GM21360 (cell line): Measurements from ENCODE around the gene CHD6.

Source experiments
- ATAC-seq: cut with Tn5 transposase; IDR thresholded peaks from one replicate; pipeline ENCODE4 v1.9.1; 2021; ENCODE audit warnings: mild to moderate bottlenecking, moderate library complexity; ENCODE audit not compliant: unreplicated experiment

The CHD6 gene

DNA sequence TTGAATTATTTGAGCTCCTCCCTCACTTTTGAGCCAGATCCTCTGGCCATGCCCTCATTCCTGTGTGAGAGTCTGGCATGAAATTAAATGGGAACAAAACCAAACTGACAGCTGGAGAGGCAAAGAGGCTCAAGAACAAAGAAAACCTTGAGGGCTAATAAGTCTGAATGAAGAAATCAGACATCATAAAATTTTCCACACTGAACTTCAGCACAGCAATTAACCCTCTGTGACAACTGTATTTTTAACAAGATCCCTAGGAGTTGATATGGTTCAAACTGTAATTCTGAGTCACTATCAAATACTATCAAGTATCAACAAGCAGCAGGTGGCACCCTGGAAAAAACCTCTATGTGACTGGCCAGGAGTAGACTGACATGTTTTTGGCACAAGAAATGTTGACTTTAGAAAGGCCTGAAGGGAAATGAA lies 142.2 kb downstream of the CHD6 start:
- ATAC-seq = no peak

DNA sequence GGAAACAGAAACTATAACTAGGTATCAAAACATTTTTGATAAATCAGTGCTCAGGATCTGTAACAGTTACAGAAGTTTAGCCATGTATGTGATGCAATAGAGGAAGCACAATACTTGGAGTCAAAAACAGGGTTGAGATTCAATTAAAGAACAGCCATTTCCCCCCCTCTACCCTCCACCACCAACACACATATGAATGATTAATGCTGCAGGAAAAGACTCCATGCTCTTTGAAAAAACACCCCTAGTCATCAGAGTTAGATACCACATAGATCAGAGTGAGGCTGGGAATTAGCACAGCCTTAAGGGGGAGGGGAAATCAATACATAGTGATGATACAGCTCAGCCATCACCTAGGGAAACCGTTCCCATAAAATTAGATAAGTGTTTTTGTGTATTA lies 142.7 kb downstream of the CHD6 start:
- no peak for ATAC-seq

DNA sequence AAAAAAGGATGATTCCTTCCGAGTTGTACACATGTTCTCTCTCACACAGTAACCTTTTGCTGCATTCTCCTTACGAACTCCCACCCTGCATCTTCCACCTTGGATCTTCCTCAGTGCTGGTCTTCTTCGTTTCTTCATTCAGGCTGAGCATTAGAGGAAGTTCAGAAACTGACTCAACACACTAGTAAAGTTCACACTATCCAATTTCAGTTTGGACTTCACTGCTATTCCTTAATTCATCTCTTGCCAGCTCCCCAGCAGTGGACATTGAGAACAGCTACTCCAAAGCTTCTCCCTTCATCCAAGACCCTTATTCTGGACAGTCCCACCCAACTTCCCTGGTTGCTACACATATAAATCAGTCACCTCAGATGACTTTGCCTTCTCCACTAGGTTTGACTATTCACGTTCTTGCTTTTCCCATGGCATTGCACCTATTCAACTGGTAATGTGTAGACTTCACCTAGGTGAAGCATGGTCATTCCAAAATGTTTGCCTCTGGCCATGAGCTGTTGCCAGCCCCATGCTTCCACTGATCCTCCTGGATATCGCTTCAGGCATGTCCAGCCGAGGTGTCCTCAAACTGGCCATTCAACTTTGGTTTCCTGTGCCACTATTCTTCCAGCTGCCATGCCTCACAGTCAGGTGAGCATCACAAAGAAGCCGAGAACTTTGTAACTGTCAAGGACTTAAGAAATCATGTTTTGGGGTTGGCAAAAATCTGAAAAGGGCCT lies 147.6 kb downstream of the CHD6 start:
- ATAC-seq = no peak

DNA sequence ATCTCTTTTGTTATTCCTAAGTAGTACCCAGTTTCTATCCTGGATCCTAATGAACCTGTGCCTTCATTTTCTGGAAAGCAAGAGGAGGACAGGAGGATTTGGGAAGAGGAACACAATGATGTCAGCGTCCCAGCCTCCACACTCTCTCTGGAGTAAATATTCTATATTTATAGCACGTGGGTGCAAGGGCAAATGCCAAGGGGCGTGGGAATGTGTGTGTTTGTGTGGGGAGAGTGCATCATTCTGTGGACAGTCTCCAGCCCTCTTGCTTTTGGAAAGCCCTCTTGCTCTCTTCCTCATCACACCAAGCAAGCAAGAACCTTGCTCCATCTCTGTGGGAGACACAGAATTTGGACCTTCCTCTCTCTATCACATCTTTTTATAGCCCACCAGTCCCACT lies 148.3 kb downstream of the CHD6 start:
- ATAC-seq = no peak

DNA sequence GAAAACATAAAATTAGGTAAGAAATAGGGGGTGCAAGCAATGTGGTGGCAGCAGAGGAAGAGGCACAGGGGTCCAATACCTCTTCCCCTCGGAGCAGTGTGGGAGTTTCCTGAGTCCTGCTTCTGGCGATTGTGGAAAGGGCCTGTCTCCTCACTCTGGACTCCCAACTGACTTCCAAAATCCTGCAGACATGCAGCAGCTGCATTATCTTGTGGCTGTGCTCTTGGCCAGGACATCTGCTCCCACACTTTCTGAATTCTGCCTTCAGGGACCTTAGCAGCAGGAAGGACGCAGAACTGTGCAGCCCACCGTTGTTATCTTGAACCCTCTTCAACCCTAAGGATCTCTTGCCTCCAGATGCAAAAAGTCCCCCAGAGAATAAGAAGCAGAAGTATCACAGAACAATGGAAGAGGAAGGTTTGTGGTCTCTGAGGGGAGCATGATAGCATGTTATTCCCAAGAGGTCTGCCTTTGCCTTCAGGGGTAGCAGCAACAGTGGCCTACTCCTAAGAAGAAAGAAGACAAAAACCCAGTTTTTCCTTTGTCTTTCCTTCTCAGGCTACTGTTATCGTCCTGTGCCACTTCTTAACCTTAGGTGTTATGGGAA lies 149.1 kb downstream of the CHD6 start:
- no peak for ATAC-seq

DNA sequence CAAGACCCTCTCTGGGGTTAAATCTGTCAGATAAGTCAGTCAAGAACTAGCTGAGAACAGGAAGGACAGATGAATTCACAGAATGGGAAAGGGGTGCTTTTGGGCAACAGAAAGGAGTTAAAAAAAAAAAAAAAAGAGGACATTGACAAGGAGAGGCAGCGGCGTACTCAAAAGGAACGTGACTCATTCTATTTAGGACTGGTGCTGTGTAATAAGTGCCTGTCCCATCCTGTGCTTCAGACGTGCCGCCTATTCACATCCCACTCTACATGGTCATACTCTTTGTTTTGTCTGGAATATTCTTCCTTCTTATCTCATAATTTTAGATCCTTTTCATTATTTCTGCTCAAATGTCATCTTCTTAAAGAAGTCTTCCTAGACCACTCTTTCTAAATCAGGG lies 150.5 kb downstream of the CHD6 start:
- ATAC-seq = no peak

DNA sequence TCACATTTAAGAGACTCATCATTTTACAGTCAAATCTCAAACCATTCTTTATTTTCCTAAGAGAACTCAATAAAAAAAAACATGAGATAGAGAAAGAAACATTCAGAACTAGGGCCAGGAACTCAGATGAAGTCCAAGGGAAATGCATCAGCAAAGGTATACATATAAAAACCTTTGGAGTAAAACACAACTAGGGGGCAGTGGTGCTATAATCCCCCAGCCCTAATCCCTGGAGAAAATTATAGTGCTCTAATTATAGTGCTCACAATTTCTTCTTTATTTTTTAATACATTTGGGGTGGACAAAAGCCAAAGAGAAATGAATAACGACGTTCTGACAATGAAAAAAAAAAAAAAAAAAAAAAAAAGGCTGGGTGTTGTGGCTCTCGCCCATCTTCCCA lies 151.0 kb downstream of the CHD6 start:
- ATAC-seq = no peak

DNA sequence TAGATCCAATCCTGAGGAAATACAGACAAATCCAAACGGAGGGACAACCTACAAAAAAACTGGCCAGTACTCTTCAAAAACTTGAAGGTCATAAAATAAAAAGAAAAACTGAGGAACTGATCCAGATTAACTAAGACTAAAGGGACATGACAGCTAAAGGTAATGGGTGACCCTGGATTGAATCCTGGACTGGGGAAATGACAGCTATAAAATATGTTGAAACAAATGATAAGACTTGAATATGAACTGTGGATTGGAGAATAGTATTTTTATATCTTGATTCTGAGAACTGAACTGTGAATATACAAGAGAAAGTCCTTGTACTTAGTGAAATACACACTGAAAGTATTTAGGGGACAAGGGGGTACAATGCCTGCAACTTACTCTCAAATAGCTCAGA lies 154.6 kb downstream of the CHD6 start:
- ATAC-seq = no peak

DNA sequence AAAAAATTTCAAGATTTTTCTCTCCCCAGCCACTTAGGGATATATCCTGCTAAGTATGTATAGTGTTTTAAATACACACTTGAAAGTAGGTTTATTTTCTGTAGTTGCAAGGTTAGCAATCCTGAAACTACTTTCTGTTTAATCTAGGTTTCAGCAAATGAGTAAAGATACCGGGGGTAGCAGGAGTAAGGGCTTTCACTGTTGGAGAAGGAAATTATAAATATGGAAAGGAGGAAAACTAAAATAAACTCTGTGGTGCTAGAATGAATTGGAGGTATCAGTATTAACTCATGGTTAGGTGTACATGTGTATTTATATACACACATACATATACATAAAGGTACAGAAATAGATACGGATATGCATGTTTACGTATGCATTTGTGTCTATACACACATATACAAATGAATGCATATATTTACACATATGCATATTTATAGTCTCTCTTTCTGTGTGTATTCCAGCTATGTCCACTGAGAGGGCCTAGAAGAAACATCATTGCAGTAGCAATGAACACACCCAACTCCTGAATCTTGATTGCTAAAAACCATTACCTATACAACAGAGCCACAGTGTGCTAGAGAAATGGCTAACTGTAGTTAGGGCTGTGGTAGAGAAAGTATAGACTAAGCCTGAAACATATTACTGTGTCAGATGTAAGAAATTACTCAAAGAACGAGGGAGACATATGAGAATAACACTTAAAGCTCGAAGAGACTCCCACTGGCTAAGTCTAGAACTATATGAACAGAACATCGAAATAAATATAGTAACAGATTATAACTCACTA lies 155.6 kb downstream of the CHD6 start:
- peak; percentile 71 for ATAC-seq

DNA sequence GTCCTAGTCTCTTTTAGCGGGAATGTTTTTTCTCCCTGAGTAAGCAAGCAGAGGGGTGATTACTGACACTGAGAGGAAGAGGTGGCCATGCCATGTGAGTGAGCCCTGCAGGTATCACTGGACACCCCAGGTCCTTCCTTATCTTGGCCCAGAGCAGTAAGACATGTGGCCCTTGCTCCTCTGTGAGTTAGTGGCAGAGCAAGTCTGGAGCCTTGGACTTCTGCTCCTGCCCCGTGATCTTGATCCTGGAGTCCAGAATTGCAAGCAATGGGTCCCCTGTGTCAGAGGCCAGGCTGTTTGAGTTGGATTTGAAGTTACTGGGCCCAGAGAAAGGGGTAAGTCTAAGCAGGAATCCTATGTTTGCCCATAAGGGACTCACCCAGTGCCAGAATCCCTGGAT lies 159.4 kb downstream of the CHD6 start:
- no peak for ATAC-seq

DNA sequence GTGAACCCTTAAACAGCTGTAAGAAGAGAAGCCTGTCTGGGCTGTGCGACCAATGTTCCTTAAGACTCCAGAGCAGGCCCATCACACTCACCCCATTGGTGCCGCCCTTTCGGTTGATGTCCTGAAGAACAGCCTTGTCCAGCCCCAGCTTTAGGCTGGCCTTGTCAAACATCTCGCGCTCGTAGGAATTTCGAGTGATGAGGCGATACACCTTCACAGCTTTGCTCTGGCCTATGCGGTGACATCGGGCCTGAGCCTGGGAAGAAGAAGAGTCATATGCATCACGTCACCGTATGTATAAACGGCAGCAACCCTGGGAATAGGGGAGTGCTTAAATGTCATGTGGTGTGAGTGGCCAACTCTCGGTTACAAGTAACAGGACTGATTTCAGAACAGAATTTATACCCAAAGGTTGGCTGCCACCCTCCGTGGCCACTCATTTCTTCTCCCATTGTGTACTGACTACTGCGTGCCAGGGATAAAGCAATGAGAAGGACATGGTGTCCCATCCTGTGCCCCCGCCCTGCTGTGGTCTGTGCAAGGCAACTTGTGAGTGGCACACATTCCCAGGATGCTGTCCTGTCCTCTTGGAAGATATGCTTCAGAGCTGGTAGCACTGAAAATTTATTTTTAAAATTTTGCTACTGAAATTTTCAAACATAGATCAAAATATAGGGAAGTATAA lies 160.9 kb downstream of the CHD6 start:
- ATAC-seq = no peak

DNA sequence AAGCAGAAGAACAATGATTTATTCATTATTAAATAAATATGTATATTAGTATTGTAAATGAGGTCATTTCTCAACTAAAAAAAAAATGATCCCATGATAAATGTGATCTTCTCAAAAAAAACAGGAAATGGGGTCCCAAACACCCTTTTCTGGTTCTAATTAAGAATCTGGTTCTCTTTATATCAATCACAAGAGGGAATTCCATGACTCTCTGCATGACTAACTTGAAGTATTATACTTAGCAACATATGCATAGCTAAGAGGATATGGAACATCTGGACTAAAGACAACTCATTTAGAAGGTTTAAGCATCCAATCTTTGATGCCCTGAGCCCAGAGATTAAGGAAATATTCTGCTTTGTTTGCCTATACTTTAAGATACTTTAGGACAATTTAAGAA lies 161.8 kb downstream of the CHD6 start:
- ATAC-seq = no peak

DNA sequence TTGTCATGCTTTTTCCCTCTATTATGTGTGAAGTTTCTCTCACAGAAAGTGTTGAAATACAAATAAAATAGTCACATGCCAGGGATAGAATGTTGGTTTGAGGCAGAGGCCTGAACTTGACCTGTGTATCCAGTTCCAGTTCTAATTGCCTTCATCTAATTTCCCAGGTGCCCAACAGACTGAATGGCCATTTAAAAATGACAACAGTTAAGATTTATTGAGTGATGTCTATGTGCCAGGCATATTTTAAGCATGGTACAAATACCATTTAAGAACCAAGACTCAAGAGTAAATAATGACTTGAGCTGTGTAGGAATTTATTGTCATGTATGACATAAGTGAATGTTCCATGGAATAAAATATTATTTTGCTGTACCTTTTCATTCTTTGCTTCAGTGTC lies 163.9 kb downstream of the CHD6 start:
- no peak for ATAC-seq

DNA sequence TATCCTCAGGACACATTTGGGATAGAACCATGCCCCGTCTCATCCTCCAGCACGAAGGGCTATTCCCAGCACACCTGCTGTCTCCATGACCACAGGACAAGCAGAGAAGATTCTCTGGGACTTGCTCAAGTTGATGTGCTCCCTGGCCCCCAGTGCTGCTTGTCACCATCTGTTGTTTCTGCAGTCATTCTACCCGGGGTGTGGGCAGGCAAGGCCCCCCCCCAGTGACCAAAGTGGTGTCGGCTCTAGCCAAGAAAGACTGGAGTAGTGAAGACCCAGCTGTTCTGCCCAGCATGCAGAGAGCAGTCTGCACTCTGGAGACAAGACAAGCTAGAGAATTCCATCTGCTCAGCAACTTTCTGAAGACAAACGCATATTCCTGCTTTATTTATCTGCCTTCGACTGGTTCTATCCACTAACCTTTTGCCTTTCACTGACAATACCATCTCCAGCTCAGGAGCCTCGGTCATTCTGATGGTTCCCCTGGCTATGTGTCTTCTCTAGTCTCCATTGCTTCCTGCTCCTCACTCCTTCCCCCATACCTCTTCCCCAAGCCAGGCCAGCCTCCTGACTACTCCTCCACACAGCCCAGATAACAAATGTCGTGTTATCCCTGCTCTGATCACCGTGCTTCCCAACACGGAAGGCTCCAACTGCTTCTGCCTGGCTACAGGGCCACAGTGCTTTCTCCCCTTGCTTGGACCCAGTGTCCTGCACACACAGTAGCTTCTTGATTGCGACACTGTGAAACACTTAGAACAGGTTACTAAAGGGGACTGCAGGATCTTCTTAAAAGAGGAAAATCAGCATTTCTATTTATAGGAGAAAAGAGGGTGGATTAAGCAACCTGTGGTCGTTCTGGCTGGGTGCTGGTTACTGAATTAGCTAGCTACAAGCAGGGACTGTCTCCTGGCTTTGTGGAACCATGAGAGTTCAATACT lies 164.9 kb downstream of the CHD6 start:
- no peak for ATAC-seq

DNA sequence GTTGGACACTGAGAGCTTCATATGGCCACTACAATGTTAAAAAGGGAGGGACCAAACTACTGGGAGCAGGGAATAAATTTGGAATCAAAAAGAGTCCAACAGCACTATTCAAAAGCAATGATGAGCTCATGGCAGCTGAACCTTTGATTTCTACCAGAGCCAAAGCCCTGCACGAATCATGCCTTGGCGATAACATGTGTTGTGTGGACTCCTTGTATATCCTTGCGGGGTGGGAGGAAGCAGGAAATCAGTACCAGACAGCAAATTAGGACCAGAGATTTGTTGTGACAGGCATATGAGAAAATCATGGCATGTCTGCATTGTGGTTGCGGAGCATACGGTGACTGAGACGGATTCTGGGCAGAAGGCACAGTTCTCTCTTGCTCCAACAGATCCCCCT lies 166.0 kb downstream of the CHD6 start:
- no peak for ATAC-seq

DNA sequence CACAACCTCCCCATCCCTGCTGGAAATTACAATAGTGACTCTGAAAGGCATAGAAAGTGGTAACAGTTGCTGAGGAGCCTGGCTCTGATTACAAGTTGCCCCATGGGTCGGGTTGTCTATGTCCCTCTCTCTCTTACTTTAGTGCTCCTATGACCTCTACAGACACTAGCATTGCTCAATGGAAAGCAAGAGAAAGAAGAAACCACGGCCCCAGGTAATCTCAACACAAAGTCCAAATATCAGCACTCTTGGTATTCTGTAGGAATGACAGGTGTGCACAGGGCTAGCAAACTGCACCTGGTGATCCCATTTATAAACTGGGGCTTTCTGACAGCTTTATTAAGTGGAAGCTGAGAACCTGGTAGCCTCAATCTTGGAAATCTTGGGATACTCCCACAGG lies 171.2 kb downstream of the CHD6 start:
- no peak for ATAC-seq

DNA sequence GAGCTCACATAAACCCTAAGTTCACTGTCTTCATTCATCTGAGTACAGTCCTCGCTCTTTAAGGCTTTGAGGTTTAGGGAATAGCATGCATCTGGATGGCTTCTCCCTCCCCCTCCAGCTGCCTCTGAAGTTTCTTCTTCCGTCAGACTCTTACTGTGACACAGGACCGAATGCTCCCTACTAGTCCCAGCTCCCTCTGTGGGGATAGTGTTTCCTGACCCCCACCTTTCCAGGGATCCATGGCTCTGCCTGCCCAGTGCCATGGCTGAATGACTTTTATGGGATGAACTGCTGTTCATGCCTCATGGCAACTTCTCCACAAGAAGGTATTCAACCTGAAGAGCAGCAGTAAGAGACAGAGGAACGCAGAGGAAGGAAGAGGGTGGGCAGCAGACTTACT lies 171.7 kb downstream of the CHD6 start:
- ATAC-seq = no peak

DNA sequence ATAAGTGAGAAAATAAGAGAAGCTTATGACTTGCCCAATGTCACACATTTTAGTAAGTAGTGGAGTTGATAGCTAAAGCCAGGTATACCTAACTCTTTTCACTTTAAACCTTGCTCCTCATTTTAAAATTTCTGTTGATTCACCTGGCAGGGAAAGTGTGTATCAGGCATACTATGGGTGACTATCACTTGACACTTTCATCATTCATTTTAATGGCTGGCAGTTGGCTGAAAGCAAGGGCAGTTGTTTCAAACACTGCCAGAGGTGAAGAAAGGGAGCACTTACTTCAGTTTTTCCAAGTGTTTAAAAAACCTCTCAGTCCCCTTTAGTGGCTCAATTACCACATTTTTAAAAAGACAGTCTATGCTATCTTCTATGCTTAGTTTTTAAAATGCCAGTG lies 173.4 kb downstream of the CHD6 start:
- no peak for ATAC-seq

DNA sequence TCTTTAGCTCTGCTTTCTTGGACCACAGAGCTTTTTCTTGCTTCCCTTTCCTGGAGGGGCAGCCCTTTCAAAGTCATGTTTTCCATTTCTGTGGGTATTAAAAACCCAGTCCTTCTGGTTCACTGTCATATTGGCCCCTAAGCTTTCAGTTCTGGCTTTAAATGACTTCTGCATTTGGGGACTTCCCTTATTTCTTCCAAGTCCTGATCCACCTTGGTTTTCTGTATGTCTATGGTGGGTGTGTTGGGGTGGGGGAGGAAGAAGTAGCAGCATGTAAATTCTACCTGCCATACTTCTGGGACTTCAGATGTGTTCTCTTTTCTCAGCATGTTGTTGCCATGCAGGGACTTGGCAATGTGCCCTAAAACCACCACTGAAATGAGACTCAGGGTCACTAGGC lies 174.5 kb downstream of the CHD6 start:
- no peak for ATAC-seq

DNA sequence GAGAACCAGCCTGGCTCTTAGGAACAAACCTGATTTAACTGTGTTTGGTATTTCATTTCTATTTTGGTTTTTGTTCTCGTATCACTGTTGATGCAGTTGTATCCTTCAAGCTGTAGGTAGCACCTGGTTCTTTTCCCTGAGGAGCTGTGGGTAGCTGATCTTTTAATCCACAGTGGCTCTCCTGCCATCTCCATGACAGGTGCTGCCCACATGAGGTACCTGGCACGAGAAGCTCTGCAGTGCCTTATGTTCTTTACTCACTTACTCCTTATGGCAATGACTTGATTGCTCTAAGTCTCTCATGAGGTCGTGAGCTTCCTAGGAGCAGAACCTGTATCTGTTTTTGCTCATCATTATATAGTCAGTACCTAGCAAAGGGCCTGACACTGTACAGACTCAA lies 177.3 kb downstream of the CHD6 start:
- no peak for ATAC-seq
